Neural progenitor cell (in vitro differentiated cells): ENCODE results near the gene F8A1.
"Not testable (repeated sequence)": the region's sequence is repeated elsewhere in the genome, so short reads cannot be mapped to it uniquely, and the experiment has no call there.

Source experiments
- EZH2 ChIP-seq: fragments of 200-600 bp; sonication (generic); IDR thresholded peaks from 2 replicates; pipeline ENCODE4 v1.6.1; 2017; ENCODE audit warnings: antibody characterized with exemption, mild to moderate bottlenecking, moderate library complexity
- EZH2phosphoT487 ChIP-seq: fragments of 200-600 bp; sonication (generic); IDR thresholded peaks from 2 replicates; pipeline ENCODE4 v1.6.1; 2017; ENCODE audit warnings: antibody characterized with exemption
- TF ChIP-seq, protein P1 (sequence below): fragments of 200-600 bp; sonication (generic); IDR thresholded peaks from 2 replicates; pipeline ENCODE4 v1.5.1; 2017; ENCODE audit warnings: antibody characterized with exemption, mild to moderate bottlenecking

DNA sequence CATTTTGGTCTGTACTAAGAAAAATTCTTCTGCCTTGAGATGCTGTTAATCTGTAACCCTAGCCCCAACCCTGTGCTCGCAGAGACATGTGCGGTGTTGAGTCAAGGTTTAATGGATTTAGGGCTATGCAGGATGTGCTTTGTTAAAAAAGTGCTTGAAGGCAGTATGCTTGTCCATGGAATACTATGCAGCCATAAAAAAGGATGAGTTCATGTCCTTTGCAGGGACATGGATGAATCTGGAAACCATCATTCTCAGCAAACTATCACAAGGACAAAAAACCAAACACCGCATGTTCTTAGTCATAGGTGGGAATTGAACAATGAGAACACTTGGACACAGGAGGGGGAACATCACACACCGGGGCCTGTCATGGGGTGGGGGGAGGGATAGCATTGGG is 23.9 kb downstream of the F8A1 start:
- TF ChIP-seq, protein P1, sequence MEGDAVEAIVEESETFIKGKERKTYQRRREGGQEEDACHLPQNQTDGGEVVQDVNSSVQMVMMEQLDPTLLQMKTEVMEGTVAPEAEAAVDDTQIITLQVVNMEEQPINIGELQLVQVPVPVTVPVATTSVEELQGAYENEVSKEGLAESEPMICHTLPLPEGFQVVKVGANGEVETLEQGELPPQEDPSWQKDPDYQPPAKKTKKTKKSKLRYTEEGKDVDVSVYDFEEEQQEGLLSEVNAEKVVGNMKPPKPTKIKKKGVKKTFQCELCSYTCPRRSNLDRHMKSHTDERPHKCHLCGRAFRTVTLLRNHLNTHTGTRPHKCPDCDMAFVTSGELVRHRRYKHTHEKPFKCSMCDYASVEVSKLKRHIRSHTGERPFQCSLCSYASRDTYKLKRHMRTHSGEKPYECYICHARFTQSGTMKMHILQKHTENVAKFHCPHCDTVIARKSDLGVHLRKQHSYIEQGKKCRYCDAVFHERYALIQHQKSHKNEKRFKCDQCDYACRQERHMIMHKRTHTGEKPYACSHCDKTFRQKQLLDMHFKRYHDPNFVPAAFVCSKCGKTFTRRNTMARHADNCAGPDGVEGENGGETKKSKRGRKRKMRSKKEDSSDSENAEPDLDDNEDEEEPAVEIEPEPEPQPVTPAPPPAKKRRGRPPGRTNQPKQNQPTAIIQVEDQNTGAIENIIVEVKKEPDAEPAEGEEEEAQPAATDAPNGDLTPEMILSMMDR, result not testable (repeated sequence)
- TF ChIP-seq EZH2, EZH2phosphoT487: not testable (repeated sequence)
